HCT116 (cell line): ENCODE measurements around the gene SKP2.
"Not testable (repeated sequence)": the region's sequence is repeated elsewhere in the genome, so short reads cannot be mapped to it uniquely, and the experiment has no call there.

ENCODE experiments used
- JUND ChIP-seq: IDR thresholded peaks from 2 replicates; pipeline ENCODE4 v1.6.1; 2012
- MAX ChIP-seq: IDR thresholded peaks from 2 replicates; pipeline ENCODE4 v1.6.1; 2012
- POLR2A ChIP-seq: IDR thresholded peaks from 2 replicates; pipeline ENCODE4 v1.7.0; 2011; ENCODE audit warnings: borderline replicate concordance; ENCODE audit not compliant: insufficient read depth, insufficient read length; ENCODE audit errors: extremely low read depth
- POLR2AphosphoS5 ChIP-seq: IDR thresholded peaks from 2 replicates; pipeline ENCODE4 v1.6.1; 2011; ENCODE audit warnings: mild to moderate bottlenecking, low read depth, low read length, moderate library complexity
- RAD21 ChIP-seq: IDR thresholded peaks from 2 replicates; pipeline ENCODE4 v1.6.1; 2012; ENCODE audit warnings: low read depth, mild to moderate bottlenecking
- SP1 ChIP-seq: IDR thresholded peaks from 2 replicates; pipeline ENCODE4 v1.6.1; 2012; ENCODE audit warnings: low read depth
- ZNF274 ChIP-seq: fragments of 200-500 bp; sonication (Bioruptor generic); IDR thresholded peaks from 2 replicates; pipeline ENCODE4 v1.6.1; 2014; ENCODE audit warnings: mild to moderate bottlenecking, low read depth, low read length, inconsistent platforms
- TF ChIP-seq, protein P1 (sequence below), 3 experiments: fragments of 200-600 bp in 1 of 3; sonication (generic) in 1 of 3; IDR thresholded peaks in 2 of 3; conservative IDR thresholded peaks in 1 of 3; 2 replicates each; pipeline ENCODE4 v1.5.1; 2012 to 2017; ENCODE audit warnings: low read depth in 2 of 3, low read length in 2 of 3, antibody characterized with exemption in 1 of 3, borderline replicate concordance in 1 of 3, control low read depth in 1 of 3, mild to moderate bottlenecking in 1 of 3, mixed read lengths in 1 of 3, mixed run types in 1 of 3, moderate library complexity in 1 of 3; ENCODE audit not compliant: insufficient read depth in 1 of 3

GRCh38 chr5:36184408-36184807 lies 32.5 kb downstream of the SKP2 start:
- TF ChIP-seq, protein P1, sequence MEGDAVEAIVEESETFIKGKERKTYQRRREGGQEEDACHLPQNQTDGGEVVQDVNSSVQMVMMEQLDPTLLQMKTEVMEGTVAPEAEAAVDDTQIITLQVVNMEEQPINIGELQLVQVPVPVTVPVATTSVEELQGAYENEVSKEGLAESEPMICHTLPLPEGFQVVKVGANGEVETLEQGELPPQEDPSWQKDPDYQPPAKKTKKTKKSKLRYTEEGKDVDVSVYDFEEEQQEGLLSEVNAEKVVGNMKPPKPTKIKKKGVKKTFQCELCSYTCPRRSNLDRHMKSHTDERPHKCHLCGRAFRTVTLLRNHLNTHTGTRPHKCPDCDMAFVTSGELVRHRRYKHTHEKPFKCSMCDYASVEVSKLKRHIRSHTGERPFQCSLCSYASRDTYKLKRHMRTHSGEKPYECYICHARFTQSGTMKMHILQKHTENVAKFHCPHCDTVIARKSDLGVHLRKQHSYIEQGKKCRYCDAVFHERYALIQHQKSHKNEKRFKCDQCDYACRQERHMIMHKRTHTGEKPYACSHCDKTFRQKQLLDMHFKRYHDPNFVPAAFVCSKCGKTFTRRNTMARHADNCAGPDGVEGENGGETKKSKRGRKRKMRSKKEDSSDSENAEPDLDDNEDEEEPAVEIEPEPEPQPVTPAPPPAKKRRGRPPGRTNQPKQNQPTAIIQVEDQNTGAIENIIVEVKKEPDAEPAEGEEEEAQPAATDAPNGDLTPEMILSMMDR (IDR thresholded peaks at IDR 0.05 in 2 of 3, conservative IDR thresholded peaks at IDR 0.05 in 1 of 3; ENCODE audit: borderline replicate concordance in 1 of 3, insufficient read depth in 1 of 3, low read depth in 2 of 3, low read length in 2 of 3) = not testable (repeated sequence)
- not testable (repeated sequence) for TF ChIP-seq JUND, POLR2A, ZNF274, MAX, POLR2AphosphoS5, SP1, RAD21
